Neural cell (in vitro differentiated cells): ENCODE data around the gene ALK.

ENCODE experiments used
- EP300 ChIP-seq: fragments of 450-650 bp; conservative IDR thresholded peaks from 2 replicates; pipeline ENCODE4 v1.6.1; 2014; ENCODE audit warnings: antibody characterized with exemption, mild to moderate bottlenecking, moderate library complexity; ENCODE audit not compliant: poor library complexity, severe bottlenecking
- EZH2 ChIP-seq: fragments of 200-600, 300-800 bp; shearing (Covaris generic), sonication (generic); IDR thresholded peaks from 2 replicates; pipeline ENCODE4 v1.6.1; 2014; ENCODE audit warnings: antibody characterized with exemption, low read length, borderline replicate concordance, mild to moderate bottlenecking; ENCODE audit not compliant: insufficient read depth, poor library complexity, severe bottlenecking
- POLR2AphosphoS5 ChIP-seq: IDR thresholded peaks from 2 replicates; pipeline ENCODE4 v1.6.1; 2012
- TAF1 ChIP-seq: IDR thresholded peaks from 2 replicates; pipeline ENCODE4 v1.6.1; 2012; ENCODE audit warnings: low read depth
- TF ChIP-seq, protein P1 (sequence below): fragments of 450-650 bp; IDR thresholded peaks from 2 replicates; pipeline ENCODE4 v1.5.1; 2014; ENCODE audit warnings: antibody characterized with exemption, mild to moderate bottlenecking, moderate library complexity; ENCODE audit not compliant: poor library complexity, severe bottlenecking

DNA sequence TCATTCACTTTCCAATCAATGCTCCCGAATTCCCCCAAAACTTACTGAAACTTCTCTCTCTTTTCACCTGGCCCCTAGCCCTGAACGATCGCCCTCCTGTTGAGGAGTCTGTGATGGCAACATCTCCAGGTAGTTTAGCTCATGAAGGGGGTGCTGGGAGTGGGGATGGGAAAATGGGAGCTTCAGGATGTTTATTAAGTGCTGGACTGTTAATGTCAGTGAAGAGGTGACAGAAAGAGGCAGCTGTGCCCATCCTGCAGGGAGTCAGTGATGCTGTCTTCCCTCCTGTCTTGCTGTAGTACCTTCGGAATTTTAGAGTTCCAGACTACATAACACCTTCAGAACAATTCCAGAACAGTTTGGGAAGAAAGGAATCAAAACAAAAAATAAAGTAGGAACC lies 308.8 kb downstream of the ALK start:
- TF ChIP-seq EZH2 (no peak), EP300 (no peak), TAF1 (no peak), POLR2AphosphoS5 (no peak)
- TF ChIP-seq, protein P1, sequence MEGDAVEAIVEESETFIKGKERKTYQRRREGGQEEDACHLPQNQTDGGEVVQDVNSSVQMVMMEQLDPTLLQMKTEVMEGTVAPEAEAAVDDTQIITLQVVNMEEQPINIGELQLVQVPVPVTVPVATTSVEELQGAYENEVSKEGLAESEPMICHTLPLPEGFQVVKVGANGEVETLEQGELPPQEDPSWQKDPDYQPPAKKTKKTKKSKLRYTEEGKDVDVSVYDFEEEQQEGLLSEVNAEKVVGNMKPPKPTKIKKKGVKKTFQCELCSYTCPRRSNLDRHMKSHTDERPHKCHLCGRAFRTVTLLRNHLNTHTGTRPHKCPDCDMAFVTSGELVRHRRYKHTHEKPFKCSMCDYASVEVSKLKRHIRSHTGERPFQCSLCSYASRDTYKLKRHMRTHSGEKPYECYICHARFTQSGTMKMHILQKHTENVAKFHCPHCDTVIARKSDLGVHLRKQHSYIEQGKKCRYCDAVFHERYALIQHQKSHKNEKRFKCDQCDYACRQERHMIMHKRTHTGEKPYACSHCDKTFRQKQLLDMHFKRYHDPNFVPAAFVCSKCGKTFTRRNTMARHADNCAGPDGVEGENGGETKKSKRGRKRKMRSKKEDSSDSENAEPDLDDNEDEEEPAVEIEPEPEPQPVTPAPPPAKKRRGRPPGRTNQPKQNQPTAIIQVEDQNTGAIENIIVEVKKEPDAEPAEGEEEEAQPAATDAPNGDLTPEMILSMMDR: no peak
